GM12873 (cell line): ENCODE measurements around the gene OR10S1.

ENCODE experiments used
- TF ChIP-seq, protein P1 (sequence below): IDR thresholded peaks from 2 replicates; pipeline ENCODE4 v1.5.1; 2012; ENCODE audit warnings: low read depth, mild to moderate bottlenecking, moderate library complexity, low read length, control low read depth; ENCODE audit not compliant: insufficient read depth; ENCODE audit errors: missing control alignments

OR10S1 gene, protein sequence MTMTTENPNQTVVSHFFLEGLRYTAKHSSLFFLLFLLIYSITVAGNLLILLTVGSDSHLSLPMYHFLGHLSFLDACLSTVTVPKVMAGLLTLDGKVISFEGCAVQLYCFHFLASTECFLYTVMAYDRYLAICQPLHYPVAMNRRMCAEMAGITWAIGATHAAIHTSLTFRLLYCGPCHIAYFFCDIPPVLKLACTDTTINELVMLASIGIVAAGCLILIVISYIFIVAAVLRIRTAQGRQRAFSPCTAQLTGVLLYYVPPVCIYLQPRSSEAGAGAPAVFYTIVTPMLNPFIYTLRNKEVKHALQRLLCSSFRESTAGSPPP

GRCh38 chr11:123977731-123978347 is at the start of gene OR10S1:
OR10S1 (minus strand) TSS chr11:123977781; CDS start chr11:123977664, 117 bp downstream.
- TF ChIP-seq, protein P1, sequence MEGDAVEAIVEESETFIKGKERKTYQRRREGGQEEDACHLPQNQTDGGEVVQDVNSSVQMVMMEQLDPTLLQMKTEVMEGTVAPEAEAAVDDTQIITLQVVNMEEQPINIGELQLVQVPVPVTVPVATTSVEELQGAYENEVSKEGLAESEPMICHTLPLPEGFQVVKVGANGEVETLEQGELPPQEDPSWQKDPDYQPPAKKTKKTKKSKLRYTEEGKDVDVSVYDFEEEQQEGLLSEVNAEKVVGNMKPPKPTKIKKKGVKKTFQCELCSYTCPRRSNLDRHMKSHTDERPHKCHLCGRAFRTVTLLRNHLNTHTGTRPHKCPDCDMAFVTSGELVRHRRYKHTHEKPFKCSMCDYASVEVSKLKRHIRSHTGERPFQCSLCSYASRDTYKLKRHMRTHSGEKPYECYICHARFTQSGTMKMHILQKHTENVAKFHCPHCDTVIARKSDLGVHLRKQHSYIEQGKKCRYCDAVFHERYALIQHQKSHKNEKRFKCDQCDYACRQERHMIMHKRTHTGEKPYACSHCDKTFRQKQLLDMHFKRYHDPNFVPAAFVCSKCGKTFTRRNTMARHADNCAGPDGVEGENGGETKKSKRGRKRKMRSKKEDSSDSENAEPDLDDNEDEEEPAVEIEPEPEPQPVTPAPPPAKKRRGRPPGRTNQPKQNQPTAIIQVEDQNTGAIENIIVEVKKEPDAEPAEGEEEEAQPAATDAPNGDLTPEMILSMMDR: no peak

- TF ChIP-seq, protein P1: no peak
Observed at GRCh38 chr11:124026498-124026897, 48.9 kb upstream of the OR10S1 start, which contains the start of gene OR10G8. OR10G8 (plus strand) TSS chr11:124026798; CDS start chr11:124029623, 2,825 bp downstream.

DNA sequence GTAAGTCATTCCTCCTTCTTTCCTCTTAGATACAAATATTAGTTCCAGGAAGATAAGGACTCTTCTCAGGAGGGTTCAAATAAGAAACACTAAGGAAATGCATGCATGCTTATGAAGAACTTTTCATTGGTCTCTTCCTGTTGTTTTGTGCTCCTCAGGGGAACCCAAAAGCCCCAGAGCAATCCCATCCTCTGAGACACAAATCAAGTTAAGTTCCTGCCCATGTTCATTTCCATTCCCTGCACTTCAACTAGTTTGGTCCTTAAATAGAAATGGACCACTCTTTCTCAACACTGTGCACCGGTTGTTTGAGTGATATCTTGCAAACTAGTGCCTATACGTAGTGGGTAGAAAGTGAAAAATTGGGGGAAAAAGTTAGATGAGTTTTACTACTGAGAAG is 35.1 kb upstream of the OR10S1 start, which contains the start of gene OR10G4:
Gene OR10G4 (plus strand): TSS at position 301 of the 400 bp plus-strand sequence. CDS start 2,578 bp downstream, outside the sequence.
- TF ChIP-seq, protein P1: no peak

GRCh38 chr11:123995119-123995518 is 17.5 kb upstream of the OR10S1 start, which contains the start of gene OR10G6:
OR10G6 (minus strand) TSS chr11:123995161; CDS start chr11:123995161, 0 bp downstream.
- TF ChIP-seq, protein P1: no peak

DNA sequence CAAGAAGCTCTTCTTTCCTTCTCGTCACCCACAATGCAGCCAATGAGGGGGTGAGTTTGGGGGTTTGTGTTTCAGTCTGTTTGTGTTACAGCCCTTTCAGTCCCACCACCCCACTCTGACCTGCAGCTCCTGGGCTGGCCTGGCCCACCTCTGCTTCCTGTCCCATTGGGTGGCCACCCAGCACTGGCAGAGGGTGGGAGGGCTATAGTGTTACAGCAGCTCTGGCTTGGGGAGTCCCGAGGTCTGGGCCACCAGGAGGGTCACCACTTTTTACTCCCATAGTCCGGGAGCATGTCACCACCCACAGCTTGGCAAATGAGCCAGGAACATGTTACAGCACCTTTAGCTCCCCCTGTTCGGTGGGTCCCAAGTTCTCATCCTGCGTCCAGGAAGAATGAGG is 1.7 kb upstream of the OR10S1 start:
- TF ChIP-seq, protein P1: no peak

GRCh38 chr11:123976770-123977560 is 616 bp downstream of the OR10S1 start:
- TF ChIP-seq, protein P1: no peak

GRCh38 chr11:123973816-123974215 is 3.8 kb downstream of the OR10S1 start:
- TF ChIP-seq, protein P1: no peak
